A549 (cell line): ENCODE data around the gene POLE4. TPM values are rescaled to one million over a fixed set of nuclear protein-coding genes. Genes with fewer than 3 reads are reported as not detected.

ENCODE experiments used
- ATAC-seq, 2 experiments: fragments of 200-7000 bp in 1 of 2; fragments of >200 bp in 1 of 2; cut with Nextera tagmentation in 1 of 2; cut with Tn5 transposase in 1 of 2; 3 replicates each; pipeline versions ENCODE4 v1.8.0 to v1.9.1; 2018 to 2020; ENCODE audit warnings: mild to moderate bottlenecking in 1 of 2, moderate library complexity in 1 of 2
- CTCF ChIA-PET: fragments of 300-600 bp; sonication (Branson Sonifier 250); formaldehyde crosslinking; extraction: SDS; loops from one replicate; lab custom pipeline; 2021; ENCODE audit warnings: antibody characterized with exemption, inconsistent platforms; lab: Yijun Ruan, JAX
- POLR2A ChIA-PET: fragments of 350-600 bp; formaldehyde crosslinking; extraction: SDS; loops from one replicate; lab custom pipeline; 2021; ENCODE audit warnings: antibody characterized with exemption, inconsistent platforms; lab: Yijun Ruan, JAX
- DNase-seq, 2 experiments: peaks; one replicate each; pipeline versions ENCODE4 v3.0.0 to v3.0.0-alpha.2; 2011 to 2016; ENCODE audit warnings: low read depth in 1 of 2, low spot score in 1 of 2
- FAIRE-seq: peaks from 2 replicates; lab custom pipeline; 2011; peaks lifted over from hg19 to GRCh38; lab: Jason Lieb, UNC
- H3K27ac ChIP-seq, 2 experiments: fragments of >200 bp; sonication (Bioruptor Twin); formaldehyde crosslinking; 3 replicates each; pipeline ENCODE4 v1.5.1; 2016 to 2017
- H3K4me1 ChIP-seq: fragments of >200 bp; sonication (Bioruptor Twin); formaldehyde crosslinking; 3 replicates; pipeline ENCODE4 v1.6.1; 2016
- H3K4me2 ChIP-seq: fragments of >200 bp; sonication (Bioruptor Twin); formaldehyde crosslinking; 3 replicates; pipeline ENCODE4 v1.6.1; 2016
- H3K4me3 ChIP-seq: fragments of >200 bp; sonication (Bioruptor Twin); formaldehyde crosslinking; 3 replicates; pipeline ENCODE4 v1.5.1; 2016
- H3K9me3 ChIP-seq: fragments of >200 bp; sonication (Bioruptor Twin); formaldehyde crosslinking; 3 replicates; pipeline ENCODE4 v1.6.1; 2016
- CBX2 ChIP-seq: fragments of 200-600 bp; sonication (generic); IDR thresholded peaks from 2 replicates; pipeline ENCODE4 v1.6.1; 2016; ENCODE audit warnings: low read depth, mild to moderate bottlenecking, borderline replicate concordance
- CEBPB ChIP-seq, 2 experiments: fragments of >200 bp in 1 of 2; sonication (Bioruptor Twin) in 1 of 2; formaldehyde crosslinking in 1 of 2; IDR thresholded peaks; 2 replicates each; pipeline ENCODE4 v1.6.1; 2012 to 2016
- CHD2 ChIP-seq: fragments of 150-350 bp; IDR thresholded peaks from 2 replicates; pipeline ENCODE4 v1.6.1; 2014; ENCODE audit warnings: low read length; ENCODE audit not compliant: partially characterized antibody
- CHD4 ChIP-seq: fragments of 200-600 bp; sonication (generic); IDR thresholded peaks from 2 replicates; pipeline ENCODE4 v1.6.1; 2016; ENCODE audit warnings: antibody characterized with exemption, mild to moderate bottlenecking, borderline replicate concordance
- E2F6 ChIP-seq: IDR thresholded peaks from 2 replicates; pipeline ENCODE4 v1.6.1; 2012; ENCODE audit warnings: low read depth, borderline replicate concordance
- EHMT2 ChIP-seq: fragments of 200-600 bp; sonication (generic); IDR thresholded peaks from 2 replicates; pipeline ENCODE4 v1.6.1; 2016; ENCODE audit warnings: antibody characterized with exemption, low read depth, mild to moderate bottlenecking, moderate library complexity
- ESRRA ChIP-seq: fragments of 150-350 bp; IDR thresholded peaks from 2 replicates; pipeline ENCODE4 v1.6.1; 2014; ENCODE audit warnings: mild to moderate bottlenecking, low read length, borderline replicate concordance
- FOSB ChIP-seq: fragments of 250-450 bp; sonication (Bioruptor Pico); IDR thresholded peaks from 2 replicates; pipeline ENCODE4 v1.5.0; 2020; ENCODE audit warnings: mild to moderate bottlenecking, moderate library complexity
- FOSL2 ChIP-seq, 2 experiments: fragments of 450-650 bp in 1 of 2; fragments of >200 bp in 1 of 2; sonication (Bioruptor Twin) in 1 of 2; formaldehyde crosslinking; IDR thresholded peaks; 2 replicates each; pipeline versions ENCODE4 v1.5.0 to v1.6.1; 2016 to 2020; ENCODE audit warnings: mild to moderate bottlenecking in 1 of 2, moderate library complexity in 1 of 2
- HEYL ChIP-seq: fragments of 250-450 bp; sonication (Bioruptor Pico); IDR thresholded peaks from 2 replicates; pipeline ENCODE4 v1.8.0; 2021; ENCODE audit warnings: mild to moderate bottlenecking, moderate library complexity
- HOXB5 ChIP-seq: fragments of 250-450 bp; sonication (Bioruptor Pico); IDR thresholded peaks from 2 replicates; pipeline ENCODE4 v1.5.0; 2020; ENCODE audit warnings: mild to moderate bottlenecking, moderate library complexity
- JUNB ChIP-seq: fragments of >200 bp; sonication (Bioruptor Twin); formaldehyde crosslinking; IDR thresholded peaks from 2 replicates; pipeline ENCODE4 v1.6.1; 2016
- KDM1A ChIP-seq: fragments of 200-600 bp; sonication (generic); IDR thresholded peaks from 2 replicates; pipeline ENCODE4 v1.6.1; 2016; ENCODE audit warnings: low read depth, mild to moderate bottlenecking
- POLR2A ChIP-seq: IDR thresholded peaks from 2 replicates; pipeline ENCODE4 v1.6.1; 2012; ENCODE audit warnings: mild to moderate bottlenecking, low read length
- RAD21 ChIP-seq, 2 experiments: fragments of >200 bp in 1 of 2; sonication (Bioruptor Twin) in 1 of 2; formaldehyde crosslinking in 1 of 2; IDR thresholded peaks in 1 of 2; conservative IDR thresholded peaks in 1 of 2; 2 replicates in 1 of 2; 3 replicates in 1 of 2; pipeline ENCODE4 v1.6.1; 2012 to 2018; ENCODE audit warnings: inconsistent platforms in 1 of 2
- RARB ChIP-seq: fragments of 250-450 bp; sonication (Bioruptor Pico); IDR thresholded peaks from 2 replicates; pipeline ENCODE4 v1.8.0; 2021; ENCODE audit warnings: mild to moderate bottlenecking, moderate library complexity
- RCOR1 ChIP-seq: fragments of 150-350 bp; IDR thresholded peaks from 2 replicates; pipeline ENCODE4 v1.6.1; 2014; ENCODE audit warnings: antibody characterized with exemption, low read length, low read depth
- RFX5 ChIP-seq: fragments of 450-650 bp; IDR thresholded peaks from 2 replicates; pipeline ENCODE4 v1.7.1; 2014; ENCODE audit warnings: antibody characterized with exemption, mild to moderate bottlenecking, moderate library complexity
- RNF2 ChIP-seq: fragments of 200-600 bp; sonication (generic); IDR thresholded peaks from 2 replicates; pipeline ENCODE4 v1.6.1; 2016; ENCODE audit warnings: low read depth, mild to moderate bottlenecking, antibody characterized with exemption, moderate library complexity, borderline replicate concordance
- TFCP2L1 ChIP-seq: fragments of 250-450 bp; sonication (Bioruptor Pico); IDR thresholded peaks from 2 replicates; pipeline ENCODE4 v1.5.0; 2021; ENCODE audit warnings: mild to moderate bottlenecking
- ZC3H11A ChIP-seq: fragments of 450-650 bp; IDR thresholded peaks from 2 replicates; pipeline ENCODE4 v1.6.1; 2014; ENCODE audit warnings: antibody characterized with exemption, mild to moderate bottlenecking
- ZFP36 ChIP-seq: fragments of 450-650 bp; IDR thresholded peaks from 2 replicates; pipeline ENCODE4 v1.6.1; 2014; ENCODE audit warnings: borderline replicate concordance; ENCODE audit not compliant: partially characterized antibody
- ZNF302 ChIP-seq: fragments of 250-450 bp; sonication (Bioruptor Pico); IDR thresholded peaks from 2 replicates; pipeline ENCODE4 v1.9.0; 2021; ENCODE audit warnings: inconsistent platforms, mild to moderate bottlenecking, moderate library complexity
- WGBS: methylation state at CpG from one replicate; pipeline ENCODE4 v1.1.6; 2017; ENCODE audit errors: missing lambda C conversion rate; 5-methylcytosine and 5-hydroxymethylcytosine counted together
- polyA plus RNA-seq, 4 experiments: library from polyadenylated mRNA; depleted of rRNA in 3 of 4; stranded (reverse); fragments of >200 nt; fragmentation: RNase III in 1 of 4; extraction: RNeasy Plus Mini Kit Qiagen cat#74134 plus additional on column Dnase treatment in 1 of 4; gene quantifications; 2 replicates in 3 of 4; 3 replicates in 1 of 4; pipeline ENCODE4 v1.2.3, GENCODE V29; 2011 to 2017
- TF ChIP-seq, protein P1 (sequence below): fragments of 250-450 bp; sonication (Bioruptor Pico); IDR thresholded peaks from 2 replicates; pipeline ENCODE4 v1.5.0; 2020; ENCODE audit warnings: low read depth, mild to moderate bottlenecking, moderate library complexity
- TF ChIP-seq, protein P2 (sequence below): fragments of >200 bp; sonication (Bioruptor Twin); formaldehyde crosslinking; IDR thresholded peaks from 3 replicates; pipeline ENCODE4 v1.6.1; 2016
- TF ChIP-seq, protein P3 (sequence below): IDR thresholded peaks from 2 replicates; pipeline ENCODE4 v1.6.1; 2012

Gene POLE4
- polyA plus RNA-seq, 2 of the 4 experiments (the other 2 are of a cell fraction), result 88.5 to 90.4 TPM

DNA sequence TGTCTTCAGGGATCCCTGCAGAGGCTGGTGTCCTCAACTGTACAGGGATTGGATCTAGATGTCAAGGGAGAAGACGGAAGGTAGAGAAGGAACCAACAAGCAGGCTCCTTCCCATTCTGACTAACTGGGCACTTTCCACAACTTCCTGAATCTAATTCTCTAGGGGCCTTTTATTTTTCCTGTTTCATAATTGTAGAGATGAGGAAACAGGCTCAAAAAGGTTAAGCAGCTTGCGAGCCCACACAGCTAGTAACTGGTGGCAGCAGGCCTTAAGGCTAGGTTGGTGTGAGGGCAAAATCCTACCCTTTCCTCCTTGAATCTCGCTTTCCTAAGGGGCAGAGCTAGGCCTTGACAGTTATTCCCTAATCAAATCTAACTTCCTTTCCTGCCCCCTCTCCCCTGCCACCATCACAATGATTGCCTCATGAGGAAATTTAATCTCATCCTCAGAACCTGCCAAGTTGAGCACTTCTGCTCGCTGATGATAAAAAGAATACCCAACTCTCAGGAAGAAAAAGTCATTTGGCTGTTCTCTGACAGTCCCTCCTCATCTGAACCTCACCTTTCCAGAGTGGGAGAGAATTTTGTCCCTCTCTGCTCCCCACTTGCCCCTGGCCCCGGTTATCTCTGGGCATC, 35.7 kb upstream of the POLE4 start:
- no peak overlapping the region for H3K4me3 ChIP-seq
- WGBS, result 86% methylated on average over 5 of the region's 5 CpGs
- DNase-seq (no peak), FAIRE-seq (no peak), ATAC-seq (no peak)
- CTCF ChIA-PET, result interaction anchor here (0.7 to 2.0 kb wide), 3 partner anchors 208 to 482 kb away, joined by 3 to 5 read pairs (median 4); no protein-coding TSS in a partner anchor
- H3K27ac ChIP-seq, result no peak overlapping the region
- H3K4me2 ChIP-seq, result no peak overlapping the region
- POLR2A ChIA-PET, result no interaction called here
- H3K4me1 ChIP-seq, result peaks cover 2% of the 10 kb centered on the region
- TF ChIP-seq E2F6 (no peak), EHMT2 (no peak), ESRRA (no peak), POLR2A (no peak), ZNF302 (no peak), CHD4 (no peak), ZFP36 (no peak), RNF2 (no peak), FOSL2 (IDR thresholded peaks at IDR 0.05) (no peak), FOSL2 (CRISPR knock-in tag; IDR thresholded peaks at IDR 0.05) (no peak), RCOR1 (no peak), RFX5 (no peak), HOXB5 (CRISPR knock-in tag) (no peak), FOSB (no peak)
- no peaks in the 10 kb centered on the region for H3K9me3 ChIP-seq

GRCh38 chr2:74924463-74925265, 33.8 kb upstream of the POLE4 start:
- POLR2A ChIA-PET, result no interaction called here

More at GRCh38 chr2:74924463-74925265, 33.8 kb upstream of the POLE4 start:
- Histone ChIP-seq H3K4me2 (no peak overlapping the region), H3K27ac (no peak overlapping the region), H3K4me1 (no peaks in the 10 kb centered on the region), H3K4me3 (no peak overlapping the region), H3K9me3 (no peaks in the 10 kb centered on the region)
- TF ChIP-seq RARB (CRISPR knock-in tag), result no peak
- no peak for TF ChIP-seq CHD2
- no peak for TF ChIP-seq HOXB5 (CRISPR knock-in tag)
- TF ChIP-seq, protein P1, sequence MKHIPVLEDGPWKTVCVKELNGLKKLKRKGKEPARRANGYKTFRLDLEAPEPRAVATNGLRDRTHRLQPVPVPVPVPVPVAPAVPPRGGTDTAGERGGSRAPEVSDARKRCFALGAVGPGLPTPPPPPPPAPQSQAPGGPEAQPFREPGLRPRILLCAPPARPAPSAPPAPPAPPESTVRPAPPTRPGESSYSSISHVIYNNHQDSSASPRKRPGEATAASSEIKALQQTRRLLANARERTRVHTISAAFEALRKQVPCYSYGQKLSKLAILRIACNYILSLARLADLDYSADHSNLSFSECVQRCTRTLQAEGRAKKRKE (CRISPR knock-in tag), result no peak
- no peak for TF ChIP-seq EHMT2
- no peak for TF ChIP-seq CEBPB (IDR thresholded peaks at IDR 0.05)
- no peak for TF ChIP-seq CBX2
- TF ChIP-seq POLR2A, result no peak
- no peak for TF ChIP-seq HEYL (CRISPR knock-in tag)
- no peak for TF ChIP-seq ZC3H11A
- no peak for TF ChIP-seq CHD4
- no peak for TF ChIP-seq KDM1A
- TF ChIP-seq RAD21 (conservative IDR thresholded peaks at IDR 0.05 in 1 of 2, IDR thresholded peaks at IDR 0.05 in 1 of 2), result no peak
- no peak for TF ChIP-seq JUNB
- TF ChIP-seq E2F6, result no peak
- TF ChIP-seq FOSL2 (IDR thresholded peaks at IDR 0.05), result no peak
- TF ChIP-seq FOSL2 (CRISPR knock-in tag; IDR thresholded peaks at IDR 0.05), result no peak
- no peak for TF ChIP-seq TFCP2L1 (CRISPR knock-in tag)
- TF ChIP-seq, protein P2, sequence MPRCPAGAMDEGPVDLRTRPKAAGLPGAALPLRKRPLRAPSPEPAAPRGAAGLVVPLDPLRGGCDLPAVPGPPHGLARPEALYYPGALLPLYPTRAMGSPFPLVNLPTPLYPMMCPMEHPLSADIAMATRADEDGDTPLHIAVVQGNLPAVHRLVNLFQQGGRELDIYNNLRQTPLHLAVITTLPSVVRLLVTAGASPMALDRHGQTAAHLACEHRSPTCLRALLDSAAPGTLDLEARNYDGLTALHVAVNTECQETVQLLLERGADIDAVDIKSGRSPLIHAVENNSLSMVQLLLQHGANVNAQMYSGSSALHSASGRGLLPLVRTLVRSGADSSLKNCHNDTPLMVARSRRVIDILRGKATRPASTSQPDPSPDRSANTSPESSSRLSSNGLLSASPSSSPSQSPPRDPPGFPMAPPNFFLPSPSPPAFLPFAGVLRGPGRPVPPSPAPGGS, result no peak
- no peak for TF ChIP-seq RFX5
- TF ChIP-seq, protein P3, sequence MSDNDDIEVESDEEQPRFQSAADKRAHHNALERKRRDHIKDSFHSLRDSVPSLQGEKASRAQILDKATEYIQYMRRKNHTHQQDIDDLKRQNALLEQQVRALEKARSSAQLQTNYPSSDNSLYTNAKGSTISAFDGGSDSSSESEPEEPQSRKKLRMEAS, result no peak
- 82% methylated on average over 11 of the region's 11 CpGs for WGBS
- no peak for FAIRE-seq
- no peak for ATAC-seq
- CTCF ChIA-PET, result interaction anchor here (0.8 to 2.4 kb wide), 3 partner anchors 9 to 540 kb away, joined by 3 to 8 read pairs (median 5); partner anchors contain the start of gene TACR1
- no peak for DNase-seq
